ENCODE data around the gene KRT83.
"Not testable (repeated sequence)": the region's sequence is repeated elsewhere in the genome, so short reads cannot be mapped to it uniquely, and the experiment has no call there.

Gene KRT83

GRCh38 chr12:52308806-52309425 is 12.3 kb downstream of the KRT83 start:
- peaks cover 0 to 20% (median 12%) of the 10 kb centered on the region in 4 donors for H3K4me1 ChIP-seq
- H3K4me3 ChIP-seq = peak overlapping the region; percentile 48 to 59
- H3K9me3 ChIP-seq = no peaks in the 10 kb centered on the region
- intact Hi-C loops (cut with DNase I; ENCODE audit: low total_unique reads) = no loop called here
- no peaks in the 10 kb centered on the region for H3K36me3 ChIP-seq
- DNase-seq = peak in 1 of 2 donors; percentile 33
- no peak for TF ChIP-seq CTCF (IDR thresholded peaks at IDR 0.05)
- H3K27me3 ChIP-seq = no peaks in the 10 kb centered on the region
- peak overlapping the region; percentile 25 to 56 for H3K27ac ChIP-seq

GRCh38 chr12:52307836-52308805 is 13.1 kb downstream of the KRT83 start:
- Histone ChIP-seq H3K36me3 (no peaks in the 10 kb centered on the region), H3K27ac (peak overlapping the region; percentile 25 to 56), H3K4me3 (peak overlapping the region; percentile 48 to 59), H3K27me3 (no peaks in the 10 kb centered on the region), H3K4me1 (peaks cover 0 to 20% (median 12%) of the 10 kb centered on the region in 4 donors), H3K9me3 (no peaks in the 10 kb centered on the region)
- peak; percentile 38 to 54 for TF ChIP-seq CTCF (IDR thresholded peaks at IDR 0.05)
- intact Hi-C loops (cut with DNase I; ENCODE audit: low total_unique reads) = no loop called here
- DNase-seq = peak; percentile 55 to 88

- DNase-seq = peak in 1 of 2 donors; percentile 33
- no peak overlapping the region for H3K4me3 ChIP-seq
- intact Hi-C loops (cut with DNase I; ENCODE audit: low total_unique reads) = no loop called here
- H3K27ac ChIP-seq = no peak overlapping the region
- H3K36me3 ChIP-seq = no peaks in the 10 kb centered on the region
- no peaks in the 10 kb centered on the region for H3K9me3 ChIP-seq
- no peak for TF ChIP-seq CTCF (IDR thresholded peaks at IDR 0.05)
- no peaks in the 10 kb centered on the region for H3K27me3 ChIP-seq
- H3K4me1 ChIP-seq = peaks cover 0 to 20% (median 12%) of the 10 kb centered on the region in 4 donors
Measured at GRCh38 chr12:52306731-52307130, 14.5 kb downstream of the KRT83 start.

GRCh38 chr12:52305921-52306705 is 15.1 kb downstream of the KRT83 start:
- Histone ChIP-seq H3K27ac (no peak overlapping the region), H3K4me1 (peaks cover 0 to 20% (median 12%) of the 10 kb centered on the region in 4 donors), H3K27me3 (no peaks in the 10 kb centered on the region), H3K4me3 (no peak overlapping the region), H3K9me3 (no peaks in the 10 kb centered on the region), H3K36me3 (no peaks in the 10 kb centered on the region)
- intact Hi-C loops (cut with DNase I; ENCODE audit: low total_unique reads) = no loop called here
- DNase-seq = peak in 1 of 2 donors; percentile 54
- peak in 1 of 2 experiments; percentile 6 for TF ChIP-seq CTCF (IDR thresholded peaks at IDR 0.05)

GRCh38 chr12:52304941-52305411 is 16.2 kb downstream of the KRT83 start:
- DNase-seq; H3K4me3 ChIP-seq; intact Hi-C loops (cut with DNase I; ENCODE audit: low total_unique reads); H3K9me3 ChIP-seq; H3K27ac ChIP-seq; H3K36me3 ChIP-seq; H3K27me3 ChIP-seq: not testable (repeated sequence)
- H3K4me1 ChIP-seq = peaks cover 0 to 20% (median 12%) of the 10 kb centered on the region in 4 donors

GRCh38 chr12:52302242-52302914 is 18.8 kb downstream of the KRT83 start:
- H3K27me3 ChIP-seq; DNase-seq; H3K36me3 ChIP-seq; intact Hi-C loops (cut with DNase I; ENCODE audit: low total_unique reads); H3K27ac ChIP-seq; H3K9me3 ChIP-seq; H3K4me3 ChIP-seq; H3K4me1 ChIP-seq: not testable (repeated sequence)

- intact Hi-C loops (cut with DNase I; ENCODE audit: low total_unique reads); DNase-seq: not testable (repeated sequence)
Measured at GRCh38 chr12:52301721-52302120, 19.5 kb downstream of the KRT83 start.

More at GRCh38 chr12:52301721-52302120, 19.5 kb downstream of the KRT83 start:
- H3K4me3 ChIP-seq, H3K36me3 ChIP-seq, H3K4me1 ChIP-seq, H3K27me3 ChIP-seq, H3K9me3 ChIP-seq, H3K27ac ChIP-seq: not testable (repeated sequence)

All from tibial artery (tissue), 4 donors.